WERI-Rb-1 (cell line): Measurements from ENCODE around the gene MSH4.

Experiments
- DNase-seq: peaks from one replicate; pipeline ENCODE4 v3.0.0-alpha.2; 2020
- H3K27ac ChIP-seq: fragments of 250-450 bp; sonication (Bioruptor Pico); 2 replicates; pipeline ENCODE4 v1.5.1; 2020; ENCODE audit warnings: mild to moderate bottlenecking, moderate library complexity
- H3K27me3 ChIP-seq: fragments of 250-450 bp; sonication (Bioruptor Pico); 2 replicates; pipeline ENCODE4 v1.5.1; 2021; ENCODE audit warnings: mild to moderate bottlenecking, low read depth, moderate library complexity; ENCODE audit not compliant: insufficient read depth, severe bottlenecking
- H3K36me3 ChIP-seq: fragments of 250-450 bp; sonication (Bioruptor Pico); 2 replicates; pipeline ENCODE4 v1.5.1; 2020; ENCODE audit warnings: mild to moderate bottlenecking, moderate library complexity
- H3K4me3 ChIP-seq: 2 replicates; pipeline ENCODE4 v1.5.1; 2011; ENCODE audit warnings: low read depth, mild to moderate bottlenecking, control low read depth, low read length
- H3K9me3 ChIP-seq: fragments of 250-450 bp; sonication (Bioruptor Pico); 2 replicates; pipeline ENCODE4 v1.5.1; 2021; ENCODE audit warnings: mild to moderate bottlenecking, moderate library complexity; ENCODE audit not compliant: severe bottlenecking
- CTCF ChIP-seq: IDR thresholded peaks from 2 replicates; pipeline ENCODE4 v1.5.1; 2011; ENCODE audit warnings: low read depth, mild to moderate bottlenecking, control low read depth, inconsistent platforms, low read length

MSH4 gene

GRCh38 chr1:75879985-75880384, 83.3 kb downstream of the MSH4 start:
- Histone ChIP-seq H3K9me3 (no peaks in the 10 kb centered on the region), H3K4me3 (no peak overlapping the region), H3K27ac (no peak overlapping the region), H3K27me3 (no peaks in the 10 kb centered on the region), H3K36me3 (no peaks in the 10 kb centered on the region)
- no peak for TF ChIP-seq CTCF
- DNase-seq: no peak

DNA sequence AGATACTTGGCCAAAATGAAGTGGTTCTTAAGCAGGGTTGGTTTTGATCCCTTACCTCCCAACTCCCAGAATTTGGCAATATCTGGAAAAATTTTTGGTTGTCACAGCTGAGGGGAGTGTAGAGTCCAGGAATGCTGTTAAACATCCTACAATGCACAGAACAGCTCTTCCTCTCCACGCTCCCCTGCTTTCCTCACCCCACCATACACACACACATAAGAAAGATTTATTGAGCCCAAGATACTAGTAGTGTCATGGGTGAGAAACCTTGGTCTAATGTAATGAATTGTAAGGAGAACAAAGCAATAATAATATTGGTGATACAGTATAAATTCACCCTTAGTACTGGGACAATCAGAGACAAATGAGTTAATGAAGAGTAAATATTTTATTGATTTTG, 87.8 kb downstream of the MSH4 start:
- TF ChIP-seq CTCF: no peak
- Histone ChIP-seq H3K4me3 (no peak overlapping the region), H3K36me3 (no peaks in the 10 kb centered on the region), H3K27me3 (no peaks in the 10 kb centered on the region), H3K27ac (no peak overlapping the region), H3K9me3 (no peaks in the 10 kb centered on the region)
- no peak for DNase-seq

GRCh38 chr1:75901371-75901770, 104.7 kb downstream of the MSH4 start:
- Histone ChIP-seq H3K36me3 (no peaks in the 10 kb centered on the region), H3K4me3 (no peak overlapping the region), H3K9me3 (no peaks in the 10 kb centered on the region), H3K27me3 (no peaks in the 10 kb centered on the region), H3K27ac (no peak overlapping the region)
- TF ChIP-seq CTCF: no peak
- DNase-seq: no peak

DNA sequence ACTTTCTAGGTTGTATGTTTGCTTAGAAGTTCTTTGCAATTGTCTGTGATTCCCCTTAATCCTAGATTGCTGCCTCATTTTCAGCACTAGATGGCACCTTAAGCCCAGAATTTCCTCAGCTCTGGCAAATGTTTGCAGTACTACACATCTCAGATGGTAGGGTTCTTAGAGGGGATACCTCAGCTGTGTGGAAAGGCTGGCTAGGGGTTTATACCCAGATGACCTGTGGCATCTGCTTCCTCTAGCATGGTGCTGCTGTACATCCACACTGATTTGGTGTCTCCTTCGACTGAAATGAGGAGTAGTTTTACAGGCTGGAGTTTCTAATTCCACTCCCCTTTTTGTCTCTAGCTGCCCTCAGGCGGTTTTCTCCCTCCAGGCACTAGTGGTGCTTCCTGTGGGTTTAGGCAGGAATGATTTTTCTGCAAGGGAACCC, 112.1 kb downstream of the MSH4 start:
- Histone ChIP-seq H3K9me3 (no peaks in the 10 kb centered on the region), H3K36me3 (no peaks in the 10 kb centered on the region), H3K27ac (no peak overlapping the region), H3K4me3 (no peak overlapping the region), H3K27me3 (no peaks in the 10 kb centered on the region)
- DNase-seq: peak; percentile 55
- peak; percentile 60 for TF ChIP-seq CTCF

GRCh38 chr1:75916834-75917233, 120.2 kb downstream of the MSH4 start:
- Histone ChIP-seq H3K4me3 (no peak overlapping the region), H3K27ac (no peak overlapping the region), H3K9me3 (no peaks in the 10 kb centered on the region), H3K27me3 (no peaks in the 10 kb centered on the region), H3K36me3 (no peaks in the 10 kb centered on the region)
- no peak for TF ChIP-seq CTCF
- no peak for DNase-seq

GRCh38 chr1:75922698-75923097, 126.0 kb downstream of the MSH4 start:
- H3K27ac ChIP-seq: no peak overlapping the region
- H3K9me3 ChIP-seq: no peaks in the 10 kb centered on the region
- DNase-seq: no peak
- no peak overlapping the region for H3K4me3 ChIP-seq
- H3K36me3 ChIP-seq: no peaks in the 10 kb centered on the region
- no peak for TF ChIP-seq CTCF
- H3K27me3 ChIP-seq: no peaks in the 10 kb centered on the region
